ENCODE data around the gene EFNA5.

EFNA5 gene

GRCh38 chr5:107476783-107477182, 194.0 kb downstream of the EFNA5 start:
- TF ChIP-seq GATA2 (IDR thresholded peaks at IDR 0.05; ENCODE audit: low read depth, low read length) (no peak), GATA3 (IDR thresholded peaks at IDR 0.05; ENCODE audit: low read depth, low read length) (no peak)

- TF ChIP-seq GATA2 (IDR thresholded peaks at IDR 0.05; ENCODE audit: low read depth, low read length) (no peak), GATA3 (IDR thresholded peaks at IDR 0.05; ENCODE audit: low read depth, low read length) (no peak)
Measured at GRCh38 chr5:107474716-107475489, 195.8 kb downstream of the EFNA5 start.

- no peak for TF ChIP-seq GATA3 (IDR thresholded peaks at IDR 0.05; ENCODE audit: low read depth, low read length)
- no peak for TF ChIP-seq GATA2 (IDR thresholded peaks at IDR 0.05; ENCODE audit: low read depth, low read length)
Measured at GRCh38 chr5:107474361-107474715, 196.4 kb downstream of the EFNA5 start.

DNA sequence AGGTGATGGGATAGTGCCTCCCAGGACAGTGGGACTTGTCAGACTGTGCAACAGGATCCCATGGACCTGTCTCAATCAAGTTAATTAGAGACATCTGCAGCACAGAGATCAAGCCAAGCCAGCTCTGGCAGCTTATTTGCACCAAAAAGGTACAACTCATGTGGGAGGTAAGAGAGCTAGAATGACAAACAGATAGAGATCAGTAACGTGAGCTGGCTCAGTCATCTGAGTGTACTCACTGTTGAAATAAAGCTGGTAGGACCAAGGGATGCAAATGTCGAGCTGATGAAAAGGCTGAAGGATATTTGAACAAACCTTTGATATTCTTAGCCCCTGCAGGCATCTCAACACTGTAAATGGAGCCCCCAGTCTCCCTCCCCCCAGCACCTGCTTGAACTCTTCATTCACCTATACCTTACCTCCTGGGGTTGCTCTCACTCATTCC, 198.1 kb downstream of the EFNA5 start:
- TF ChIP-seq GATA2 (IDR thresholded peaks at IDR 0.05; ENCODE audit: low read depth, low read length) (no peak), GATA3 (IDR thresholded peaks at IDR 0.05; ENCODE audit: low read depth, low read length) (no peak)

- no peak for TF ChIP-seq GATA2 (IDR thresholded peaks at IDR 0.05; ENCODE audit: low read depth, low read length)
- TF ChIP-seq GATA3 (IDR thresholded peaks at IDR 0.05; ENCODE audit: low read depth, low read length) = no peak
Measured at GRCh38 chr5:107470295-107470582, 200.5 kb downstream of the EFNA5 start.

DNA sequence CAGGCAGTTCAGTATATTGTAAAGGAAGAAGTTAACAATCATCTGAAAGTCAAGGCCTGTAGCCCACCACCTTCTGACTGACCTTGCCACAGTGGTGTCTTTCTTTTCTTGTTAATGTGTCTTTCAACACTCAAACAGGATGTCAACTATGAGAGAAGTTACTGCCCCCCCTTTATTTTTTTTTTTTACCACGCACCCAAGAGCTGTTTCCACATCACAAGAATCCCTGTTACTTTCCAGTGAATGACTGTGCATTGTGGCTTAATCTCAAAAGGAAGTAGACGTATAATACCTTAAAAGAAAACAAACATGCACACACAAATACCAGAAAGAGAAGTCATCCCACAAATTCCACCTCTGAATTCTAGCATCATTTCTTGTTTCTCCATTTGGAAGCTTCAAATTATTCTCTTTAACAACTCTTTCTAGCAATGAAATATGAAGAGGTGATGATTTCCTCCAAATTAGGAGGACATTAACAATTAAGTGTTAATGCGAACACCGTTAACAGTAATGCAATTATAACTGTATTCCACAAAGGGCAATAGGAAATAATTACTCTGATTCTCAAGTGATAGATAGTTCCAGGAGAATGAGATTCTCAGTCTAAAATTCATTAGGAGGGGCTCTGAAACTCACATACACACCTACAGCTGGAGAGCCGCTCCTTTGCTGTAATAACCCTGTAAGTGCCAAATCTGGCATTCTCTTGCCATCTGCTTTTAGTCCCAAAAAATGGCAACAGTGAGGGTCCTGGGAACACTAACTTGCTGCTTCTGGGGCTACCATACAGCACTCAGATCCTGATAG, 201.0 kb downstream of the EFNA5 start:
- no peak for TF ChIP-seq GATA3 (IDR thresholded peaks at IDR 0.05; ENCODE audit: low read depth, low read length)
- no peak for TF ChIP-seq GATA2 (IDR thresholded peaks at IDR 0.05; ENCODE audit: low read depth, low read length)

DNA sequence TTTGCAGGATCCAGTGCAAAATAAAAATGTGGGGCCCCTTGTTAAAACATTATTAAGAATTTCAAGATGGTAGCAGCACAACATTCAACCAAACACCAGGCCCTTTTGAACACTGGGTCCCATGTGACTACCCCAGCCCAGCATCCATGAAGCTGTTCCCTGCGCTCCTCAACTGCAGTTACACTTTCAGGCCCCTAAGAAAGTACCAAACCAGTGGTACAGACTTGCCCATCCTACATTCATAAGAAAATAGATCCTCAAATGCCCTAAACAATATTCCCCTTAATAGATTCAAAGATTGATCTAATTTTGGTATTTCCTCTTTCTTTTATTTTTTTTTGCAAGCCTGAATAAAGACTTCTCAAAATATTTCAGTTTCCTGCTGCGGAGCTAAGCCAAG, 201.7 kb downstream of the EFNA5 start:
- TF ChIP-seq GATA2 (IDR thresholded peaks at IDR 0.05; ENCODE audit: low read depth, low read length) (no peak), GATA3 (IDR thresholded peaks at IDR 0.05; ENCODE audit: low read depth, low read length) (no peak)

DNA sequence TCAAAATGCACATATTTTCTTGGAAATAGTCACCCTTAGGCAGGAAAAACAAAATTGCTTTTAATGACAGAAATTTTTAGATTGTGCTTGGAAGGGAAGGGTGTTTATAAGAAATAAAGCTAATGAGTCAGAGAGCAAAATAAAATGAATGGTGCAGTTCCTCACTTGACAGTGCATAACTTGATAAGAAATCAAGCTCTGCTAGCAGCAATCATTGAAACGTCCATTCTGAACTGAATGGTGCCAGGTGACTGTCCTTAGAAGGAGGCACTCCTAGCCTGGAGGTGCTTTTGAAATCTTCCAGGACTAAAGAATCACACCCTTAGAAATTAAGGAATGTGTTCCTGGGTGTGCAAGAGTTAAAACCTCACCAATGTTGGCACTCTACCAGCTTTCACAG, 202.5 kb downstream of the EFNA5 start:
- TF ChIP-seq GATA3 (IDR thresholded peaks at IDR 0.05; ENCODE audit: low read depth, low read length) = no peak
- TF ChIP-seq GATA2 (IDR thresholded peaks at IDR 0.05; ENCODE audit: low read depth, low read length) = no peak

- TF ChIP-seq GATA3 (IDR thresholded peaks at IDR 0.05; ENCODE audit: low read depth, low read length) (no peak), GATA2 (IDR thresholded peaks at IDR 0.05; ENCODE audit: low read depth, low read length) (no peak)
Measured at GRCh38 chr5:107467137-107467932, 203.4 kb downstream of the EFNA5 start.

DNA sequence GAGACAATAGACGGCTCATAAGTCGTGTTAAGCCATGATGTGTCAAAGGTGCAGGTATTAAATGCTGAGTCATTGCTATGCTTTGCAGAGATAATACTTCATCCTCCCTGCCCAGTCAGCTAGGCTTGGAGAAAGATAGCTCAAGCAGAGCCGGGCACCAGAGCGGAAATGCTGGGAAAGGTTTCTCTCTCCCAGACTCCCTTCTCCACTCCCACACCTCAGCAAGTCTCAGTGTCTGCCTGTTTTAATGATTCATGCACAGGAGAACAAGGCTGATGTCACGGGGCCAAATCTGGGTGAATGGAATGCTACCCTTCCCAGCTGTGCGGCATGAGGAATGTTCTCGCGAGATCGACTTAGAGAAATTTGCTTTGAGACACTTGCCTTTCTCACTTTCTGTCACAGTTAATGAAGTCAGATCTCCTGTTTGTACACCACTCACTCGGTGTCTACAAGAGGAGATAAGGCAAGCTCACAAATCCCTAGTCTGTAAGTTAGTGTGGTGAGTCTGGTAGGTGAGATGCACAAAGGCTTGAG, 204.4 kb downstream of the EFNA5 start:
- TF ChIP-seq GATA3 (IDR thresholded peaks at IDR 0.05; ENCODE audit: low read depth, low read length) (no peak), GATA2 (IDR thresholded peaks at IDR 0.05; ENCODE audit: low read depth, low read length) (no peak)

DNA sequence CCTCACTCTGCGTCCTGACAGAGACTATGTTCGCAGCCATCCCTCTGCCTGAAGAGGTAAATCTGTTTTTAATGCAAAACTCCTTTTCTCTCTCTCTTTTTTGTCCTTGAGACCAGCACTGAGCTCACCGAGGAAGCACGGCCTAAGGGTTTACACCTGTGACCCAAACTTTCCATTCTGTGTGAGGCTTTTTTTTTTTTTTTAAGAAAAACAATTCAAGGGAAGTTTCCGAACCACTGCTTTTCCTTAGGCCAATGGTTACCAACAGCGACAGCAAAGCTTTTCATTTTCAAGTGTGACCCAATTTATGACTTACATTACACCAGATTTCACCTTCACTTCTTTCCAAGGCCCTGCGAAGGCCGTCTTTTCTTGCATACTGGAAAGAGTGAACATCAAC, 205.9 kb downstream of the EFNA5 start:
- TF ChIP-seq GATA3 (IDR thresholded peaks at IDR 0.05; ENCODE audit: low read depth, low read length) = no peak
- TF ChIP-seq GATA2 (IDR thresholded peaks at IDR 0.05; ENCODE audit: low read depth, low read length) = no peak

- TF ChIP-seq GATA3 (IDR thresholded peaks at IDR 0.05; ENCODE audit: low read depth, low read length) = no peak
Measured at GRCh38 chr5:107464416-107464815, 206.3 kb downstream of the EFNA5 start.

GRCh38 chr5:107463731-107464130, 207.0 kb downstream of the EFNA5 start:
- TF ChIP-seq GATA2 (IDR thresholded peaks at IDR 0.05; ENCODE audit: low read depth, low read length) = no peak
- no peak for TF ChIP-seq GATA3 (IDR thresholded peaks at IDR 0.05; ENCODE audit: low read depth, low read length)

DNA sequence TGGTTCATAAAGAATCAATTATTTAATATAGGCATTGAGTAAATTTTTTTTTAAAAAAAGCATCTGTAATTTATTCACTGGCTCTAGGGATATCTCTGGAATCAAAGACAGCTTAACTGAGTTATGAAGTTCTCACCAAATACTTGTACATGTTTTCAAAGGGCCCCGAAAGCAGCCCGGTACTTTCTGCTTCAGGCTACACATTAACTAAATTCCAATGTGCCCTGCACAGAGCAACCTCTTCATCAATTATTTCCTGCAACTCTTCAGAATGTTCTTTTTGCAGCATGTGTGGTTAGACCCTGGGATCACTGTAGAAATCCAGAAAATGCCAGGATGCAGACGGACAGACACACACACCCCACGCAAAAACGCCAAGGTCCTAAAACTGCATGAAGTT, 209.0 kb downstream of the EFNA5 start:
- TF ChIP-seq GATA3 (IDR thresholded peaks at IDR 0.05; ENCODE audit: low read depth, low read length) (0 out of 2 replicates have a peak, but pooled peaks have one; percentile 17), GATA2 (IDR thresholded peaks at IDR 0.05; ENCODE audit: low read depth, low read length) (peak; percentile 8; the same call in 1 of the 2 replicates)

Measured in SH-SY5Y (cell line).